Ovary (tissue), 9 donors: ENCODE data around the gene FAM131C. TPM values are rescaled to one million over a fixed set of nuclear protein-coding genes. Genes with fewer than 3 reads are reported as not detected.

Experiments
- DNase-seq, 5 donors: peaks; one replicate each; pipeline ENCODE4 v3.0.0-alpha.2; 2019 to 2020
- H3K27ac ChIP-seq, 2 donors: fragments of 200-600 bp; one replicate each; pipeline versions ENCODE4 v1.5.1 to v1.8.0; 2019 to 2022
- H3K27me3 ChIP-seq: fragments of 200-600 bp; one replicate; pipeline ENCODE4 v1.8.0; 2022
- H3K36me3 ChIP-seq: fragments of 200-600 bp; sonication (generic); one replicate; pipeline ENCODE4 v1.5.1; 2019
- H3K4me1 ChIP-seq: one replicate; pipeline ENCODE4 v1.8.1; 2013; ENCODE audit warnings: mild to moderate bottlenecking, moderate library complexity; ENCODE audit not compliant: insufficient read depth
- H3K4me3 ChIP-seq: fragments of 200-600 bp; sonication (generic); one replicate; pipeline ENCODE4 v1.5.1; 2017
- H3K9me3 ChIP-seq, 2 donors: fragments of 200-600 bp in 1 of 2; sonication (generic) in 1 of 2; one replicate each; pipeline versions ENCODE4 v1.5.1 to v1.8.1; 2013 to 2019; ENCODE audit warnings: mild to moderate bottlenecking in 1 of 2, moderate library complexity in 1 of 2
- EP300 ChIP-seq: sonication (generic); formaldehyde crosslinking; IDR thresholded peaks from one replicate; pipeline ENCODE4 v1.6.1; 2017; ENCODE audit warnings: antibody characterized with exemption
- POLR2A ChIP-seq: fragments of 450-650 bp; IDR thresholded peaks from one replicate; pipeline ENCODE4 v1.6.1; 2017; ENCODE audit warnings: antibody characterized with exemption, mild to moderate bottlenecking, moderate library complexity
- WGBS, 3 donors: extraction: QIAGEN DNeasy Blood & Tissue Kit in 1 of 3; methylation state at CpG; one replicate each; pipeline versions ENCODE4 v1.1.5 to v1.1.7; 2013 to 2017; 5-methylcytosine and 5-hydroxymethylcytosine counted together
- intact Hi-C, 4 donors: fragments of 100-400 bp; cut with DNase I; formaldehyde crosslinking; loops; one replicate each; pipeline versions ENCODE4 v1.11.0 to v1.15.1; 2022 to 2023
- polyA plus RNA-seq, 2 donors: library from polyadenylated mRNA; stranded (reverse); fragments of 200-250 nt in 1 of 2; fragments of 350-450 nt in 1 of 2; fragmentation: Illumina TruSeq in 1 of 2; extraction: RNeasy Lipid Tissue Mini Kit (QIAGEN cat#74804) in 1 of 2; gene quantifications; one replicate each; pipeline ENCODE4 v1.2.3, GENCODE V29; 2013 to 2014
- total RNA-seq, 7 donors: library from RNA; depleted of rRNA in 2 of 7; stranded (reverse); fragments of >200 nt in 2 of 7; fragmentation: NEBNext Ultra II Directional in 3 of 7; extraction: Animal tissue kit (Norgen Biotek cat#: 25700) in 3 of 7; gene quantifications; one replicate each; pipeline versions ENCODE4 v1.1.0 to v1.2.4, GENCODE V29; 2016 to 2023
- TF ChIP-seq, protein P1 (sequence below), 3 donors: fragments of 450-650 bp in 2 of 3; fragments of 200-600 bp in 1 of 3; IDR thresholded peaks; one replicate each; pipeline versions ENCODE4 v1.5.1 to v1.8.0; 2016 to 2022; ENCODE audit warnings: antibody characterized with exemption in 3 of 3, mild to moderate bottlenecking in 1 of 3
- donor health status: DM: no; HTN: no; CAD: no; lungs with moderate emphysema.
- donor health status: DM: no; HTN: no; CAD: no.
- donor health status: Bipolar disorder and iron deficiency.
- donor health status: DM: yes; HTN: yes; CAD: no.
- donor health status: DM: no; HTN: no; CAD: no.
- donor health status: DM: yes; HTN: yes; CAD: no.

The FAM131C gene
- total and polyA plus RNA-seq, 9 donors, result 0.10 to 1.3 (median 0.30) TPM; not detected in 1

GRCh38 chr1:16088351-16088911, 15.0 kb upstream of the FAM131C start:
- H3K4me3 ChIP-seq, result no peak overlapping the region
- no peaks in the 10 kb centered on the region for H3K9me3 ChIP-seq
- intact Hi-C loops, result loop anchor here in 1 of 4 donors (10.0 kb wide), 1 partner anchor 56 kb away; no protein-coding TSS in a partner anchor
- no peak overlapping the region for H3K27ac ChIP-seq
- TF ChIP-seq, protein P1, sequence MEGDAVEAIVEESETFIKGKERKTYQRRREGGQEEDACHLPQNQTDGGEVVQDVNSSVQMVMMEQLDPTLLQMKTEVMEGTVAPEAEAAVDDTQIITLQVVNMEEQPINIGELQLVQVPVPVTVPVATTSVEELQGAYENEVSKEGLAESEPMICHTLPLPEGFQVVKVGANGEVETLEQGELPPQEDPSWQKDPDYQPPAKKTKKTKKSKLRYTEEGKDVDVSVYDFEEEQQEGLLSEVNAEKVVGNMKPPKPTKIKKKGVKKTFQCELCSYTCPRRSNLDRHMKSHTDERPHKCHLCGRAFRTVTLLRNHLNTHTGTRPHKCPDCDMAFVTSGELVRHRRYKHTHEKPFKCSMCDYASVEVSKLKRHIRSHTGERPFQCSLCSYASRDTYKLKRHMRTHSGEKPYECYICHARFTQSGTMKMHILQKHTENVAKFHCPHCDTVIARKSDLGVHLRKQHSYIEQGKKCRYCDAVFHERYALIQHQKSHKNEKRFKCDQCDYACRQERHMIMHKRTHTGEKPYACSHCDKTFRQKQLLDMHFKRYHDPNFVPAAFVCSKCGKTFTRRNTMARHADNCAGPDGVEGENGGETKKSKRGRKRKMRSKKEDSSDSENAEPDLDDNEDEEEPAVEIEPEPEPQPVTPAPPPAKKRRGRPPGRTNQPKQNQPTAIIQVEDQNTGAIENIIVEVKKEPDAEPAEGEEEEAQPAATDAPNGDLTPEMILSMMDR (IDR thresholded peaks at IDR 0.05), result no peak
- TF ChIP-seq POLR2A (no peak), EP300 (no peak)
- DNase-seq, result no peak
- H3K4me1 ChIP-seq, result no peaks in the 10 kb centered on the region
- no peaks in the 10 kb centered on the region for H3K27me3 ChIP-seq
- H3K36me3 ChIP-seq, result no peaks in the 10 kb centered on the region
- 87 to 90% (median 89%) methylated on average over 16 to 17 of the region's 17 CpGs for WGBS, 3 donors

GRCh38 chr1:16087733-16088132, 14.3 kb upstream of the FAM131C start:
- Histone ChIP-seq H3K4me1 (no peaks in the 10 kb centered on the region), H3K27ac (no peak overlapping the region), H3K36me3 (no peaks in the 10 kb centered on the region), H3K4me3 (no peak overlapping the region), H3K9me3 (no peaks in the 10 kb centered on the region), H3K27me3 (no peaks in the 10 kb centered on the region)
- intact Hi-C loops, result loop anchor here in 1 of 4 donors (10.0 kb wide), 1 partner anchor 57 kb away; no protein-coding TSS in a partner anchor
- TF ChIP-seq, protein P1 (IDR thresholded peaks at IDR 0.05), result no peak
- no peak for TF ChIP-seq EP300
- no peak for TF ChIP-seq POLR2A
- no peak for DNase-seq
- 71 to 76% (median 74%) methylated on average over 7 of the region's 7 CpGs for WGBS, 3 donors

- Histone ChIP-seq H3K27me3 (no peaks in the 10 kb centered on the region), H3K9me3 (no peaks in the 10 kb centered on the region), H3K4me3 (no peak overlapping the region), H3K4me1 (no peaks in the 10 kb centered on the region), H3K27ac (no peak overlapping the region), H3K36me3 (no peaks in the 10 kb centered on the region)
- intact Hi-C loops, result loop anchor here in 1 of 4 donors (10.0 kb wide), 1 partner anchor 59 kb away; no protein-coding TSS in a partner anchor
- DNase-seq, result no peak
- 71 to 78% (median 73%) methylated on average over 6 of the region's 6 CpGs for WGBS, 3 donors
- TF ChIP-seq POLR2A (no peak), EP300 (no peak)
- TF ChIP-seq, protein P1 (IDR thresholded peaks at IDR 0.05), result no peak
Observed at GRCh38 chr1:16085522-16085921, 12.1 kb upstream of the FAM131C start.

- Histone ChIP-seq H3K4me1 (peaks cover 1% of the 10 kb centered on the region), H3K27me3 (no peaks in the 10 kb centered on the region), H3K36me3 (no peaks in the 10 kb centered on the region), H3K27ac (no peak overlapping the region), H3K4me3 (no peak overlapping the region), H3K9me3 (no peaks in the 10 kb centered on the region)
- peak in 1 of 5 donors; percentile 19 for DNase-seq
- TF ChIP-seq POLR2A, result no peak
- TF ChIP-seq, protein P1 (IDR thresholded peaks at IDR 0.05), result no peak
- 86 to 97% (median 91%) methylated on average over 5 of the region's 5 CpGs for WGBS, 3 donors
- intact Hi-C loops, result loop anchor here in 3 of 4 donors (2.0 to 10.0 kb wide), 3 partner anchors 61 to 279 kb away; no protein-coding TSS in a partner anchor
Observed at GRCh38 chr1:16083486-16083885, 10.0 kb upstream of the FAM131C start.
